IMR-90 (cell line): ENCODE data around the gene SPRR2A. TPM values are rescaled to one million over a fixed set of nuclear protein-coding genes. Genes with fewer than 3 reads are reported as not detected.

Source experiments
- ATAC-seq: fragments of 200-7000 bp; cut with Tn5 transposase; 2 replicates; pipeline ENCODE4 v1.9.1; 2020; ENCODE audit warnings: low read depth, mild to moderate bottlenecking, moderate library complexity
- BruUV-seq: library from RNA; stranded (reverse); fragments of 400-500 nt; replicated peaks from 2 replicates; lab custom pipeline; 2021; lab: Mats Ljungman, UMichigan
- CTCF ChIA-PET: fragments of 300-600 bp; formaldehyde crosslinking; extraction: SDS; loops from one replicate; lab custom pipeline; 2021; ENCODE audit warnings: antibody characterized with exemption; lab: Yijun Ruan, JAX
- POLR2A ChIA-PET: fragments of 300-600 bp; sonication (Branson Sonifier 250); formaldehyde crosslinking; loops from one replicate; lab custom pipeline; 2022; ENCODE audit warnings: antibody characterized with exemption; ENCODE audit not compliant: unreplicated experiment; lab: Charles Lee
- DNase-seq: peaks from one replicate; pipeline ENCODE4 v3.0.0; 2013
- H2AFZ ChIP-seq: replicated peaks from 2 replicates; pipeline ENCODE3; 2013; ENCODE audit warnings: low read length, mild to moderate bottlenecking; ENCODE audit not compliant: poor library complexity
- H2AK5ac ChIP-seq: 2 replicates; pipeline ENCODE4 v1.6.1; 2013; ENCODE audit warnings: low read depth, low read length, inconsistent platforms
- H2AK9ac ChIP-seq: replicated peaks from 2 replicates; pipeline ENCODE3; 2013; ENCODE audit warnings: mild to moderate bottlenecking, low read depth, low read length, moderate library complexity; ENCODE audit not compliant: poor library complexity
- H2BK120ac ChIP-seq: 2 replicates; pipeline ENCODE4 v1.6.1; 2013; ENCODE audit warnings: low read depth, low read length, inconsistent platforms
- H2BK15ac ChIP-seq: 3 replicates; pipeline ENCODE4 v1.6.1; 2013; ENCODE audit warnings: low read depth, low read length, inconsistent platforms
- H2BK20ac ChIP-seq: 2 replicates; pipeline ENCODE4 v1.6.1; 2013; ENCODE audit warnings: low read depth, mild to moderate bottlenecking, inconsistent platforms, low read length, moderate library complexity
- H2BK5ac ChIP-seq: 2 replicates; pipeline ENCODE4 v1.6.1; 2013; ENCODE audit warnings: mild to moderate bottlenecking, low read depth, low read length, inconsistent platforms; ENCODE audit not compliant: poor library complexity, severe bottlenecking
- H3K14ac ChIP-seq: replicated peaks from 2 replicates; pipeline ENCODE4 v1.6.1; 2013; ENCODE audit warnings: low read depth, low read length, inconsistent platforms
- H3K18ac ChIP-seq: 2 replicates; pipeline ENCODE4 v1.6.1; 2013; ENCODE audit warnings: low read depth, low read length, control low read depth
- H3K23ac ChIP-seq: 2 replicates; pipeline ENCODE4 v1.6.1; 2013; ENCODE audit warnings: low read depth, low read length, inconsistent platforms
- H3K27ac ChIP-seq: 2 replicates; pipeline ENCODE4 v1.5.1; 2013; ENCODE audit warnings: mild to moderate bottlenecking, control low read depth, low read length; ENCODE audit not compliant: insufficient read depth
- H3K27me3 ChIP-seq: 2 replicates; pipeline ENCODE4 v1.6.1; 2013; ENCODE audit warnings: low read length; ENCODE audit not compliant: control insufficient read depth, insufficient read depth
- H3K36me3 ChIP-seq: 2 replicates; pipeline ENCODE4 v1.6.1; 2013; ENCODE audit warnings: low read length, mixed read lengths; ENCODE audit not compliant: control insufficient read depth, insufficient read depth
- H3K4ac ChIP-seq: 2 replicates; pipeline ENCODE4 v1.6.1; 2013; ENCODE audit warnings: low read depth, low read length, inconsistent platforms
- H3K4me1 ChIP-seq: 2 replicates; pipeline ENCODE4 v1.6.1; 2013; ENCODE audit warnings: low read length, mixed read lengths; ENCODE audit not compliant: control insufficient read depth, insufficient read depth
- H3K4me2 ChIP-seq: 2 replicates; pipeline ENCODE4 v1.6.1; 2013; ENCODE audit warnings: low read depth, mild to moderate bottlenecking, control low read depth, low read length, moderate library complexity
- H3K4me3 ChIP-seq: 2 replicates; pipeline ENCODE4 v1.5.1; 2013; ENCODE audit warnings: low read depth, mild to moderate bottlenecking, control low read depth, low read length, moderate library complexity; ENCODE audit not compliant: insufficient read depth
- H3K56ac ChIP-seq: 2 replicates; pipeline ENCODE4 v1.6.1; 2013; ENCODE audit warnings: low read length, inconsistent platforms; ENCODE audit not compliant: insufficient read depth; ENCODE audit errors: extremely low read depth
- H3K79me1 ChIP-seq, 2 experiments: 2 replicates each; pipeline ENCODE4 v1.6.1; 2013; ENCODE audit warnings: low read length in 2 of 2, inconsistent platforms in 1 of 2, low read depth in 1 of 2
- H3K9ac ChIP-seq: 2 replicates; pipeline ENCODE4 v1.6.1; 2013; ENCODE audit warnings: low read depth, low read length, control low read depth
- H3K9me1 ChIP-seq: 2 replicates; pipeline ENCODE4 v1.6.1; 2013; ENCODE audit warnings: low read length, inconsistent platforms; ENCODE audit not compliant: insufficient read depth
- H3K9me3 ChIP-seq: 2 replicates; pipeline ENCODE4 v1.6.1; 2013; ENCODE audit warnings: low read length; ENCODE audit not compliant: control insufficient read depth, insufficient read depth
- H4K20me1 ChIP-seq: 2 replicates; pipeline ENCODE4 v1.6.1; 2013; ENCODE audit warnings: low read length, inconsistent platforms; ENCODE audit not compliant: insufficient read depth
- H4K5ac ChIP-seq: 2 replicates; pipeline ENCODE4 v1.6.1; 2013; ENCODE audit warnings: mild to moderate bottlenecking, low read depth, low read length, control low read depth
- H4K8ac ChIP-seq, 2 experiments: 2 replicates each; pipeline ENCODE4 v1.6.1; 2013; ENCODE audit warnings: low read depth in 2 of 2, low read length in 2 of 2, control low read depth in 1 of 2, inconsistent platforms in 1 of 2
- H4K91ac ChIP-seq: 2 replicates; pipeline ENCODE4 v1.6.1; 2013; ENCODE audit warnings: low read depth, low read length, inconsistent platforms; ENCODE audit not compliant: insufficient read depth
- CEBPB ChIP-seq: IDR thresholded peaks from 2 replicates; pipeline ENCODE4 v1.6.1; 2012; ENCODE audit warnings: low read depth, low read length, improper control_type of control experiment
- FOS ChIP-seq: fragments of 150-350 bp; IDR thresholded peaks from 2 replicates; pipeline ENCODE4 v1.6.1; 2016; ENCODE audit warnings: low read depth, low read length
- MXI1 ChIP-seq: IDR thresholded peaks from 2 replicates; pipeline ENCODE4 v1.6.1; 2012; ENCODE audit warnings: low read depth, mild to moderate bottlenecking, low read length, moderate library complexity, borderline replicate concordance
- NFE2L2 ChIP-seq: fragments of 150-350 bp; IDR thresholded peaks from 2 replicates; pipeline ENCODE4 v1.6.1; 2016; ENCODE audit warnings: low read depth, mild to moderate bottlenecking, low read length
- POLR2A ChIP-seq: IDR thresholded peaks from 2 replicates; pipeline ENCODE4 v1.6.1; 2012; ENCODE audit warnings: mild to moderate bottlenecking, low read depth, low read length
- RAD21 ChIP-seq: IDR thresholded peaks from 2 replicates; pipeline ENCODE4 v1.6.1; 2012; ENCODE audit warnings: low read length, improper control_type of control experiment
- RCOR1 ChIP-seq: IDR thresholded peaks from 2 replicates; pipeline ENCODE4 v1.6.1; 2012; ENCODE audit warnings: mild to moderate bottlenecking, low read length, improper control_type of control experiment; ENCODE audit not compliant: insufficient replicate concordance
- RFX5 ChIP-seq: IDR thresholded peaks from 2 replicates; pipeline ENCODE4 v1.8.0; 2012; ENCODE audit warnings: low read depth, mild to moderate bottlenecking, low read length, moderate library complexity
- SMC3 ChIP-seq: fragments of 150-350 bp; IDR thresholded peaks from 2 replicates; pipeline ENCODE4 v1.6.1; 2016; ENCODE audit warnings: low read depth, mild to moderate bottlenecking, antibody characterized with exemption, low read length, moderate library complexity
- dilution Hi-C: fragments of 300-500 bp; cut with HindIII; formaldehyde crosslinking; loops from one replicate; pipeline ENCODE4 v1.14.3; 2018; ENCODE audit warnings: low sequenced_read_pairs; ENCODE audit not compliant: unreplicated experiment
- in situ Hi-C: fragments of 300-500 bp; cut with MboI; formaldehyde crosslinking; loops from 3 replicates; pipeline ENCODE4 v1.14.3; 2019; ENCODE audit warnings: low sequenced_read_pairs, inconsistent platforms, mixed read lengths
- intact Hi-C: fragments of 100-400 bp; cut with micrococcal nuclease; formaldehyde crosslinking; loops from 2 replicates; pipeline ENCODE4 v1.10.0; 2022
- polyA plus RNA-seq, 3 experiments: library from polyadenylated mRNA; depleted of rRNA; stranded (reverse); fragments of >200 nt; gene quantifications; 2 replicates each; pipeline ENCODE4 v1.2.3, GENCODE V29; 2012; ENCODE audit warnings: low replicate concordance in 1 of 3
- total RNA-seq: library from RNA; depleted of rRNA; stranded (reverse); fragments of >200 nt; gene quantifications from 2 replicates; pipeline ENCODE4 v1.2.3, GENCODE V29; 2012
- TF ChIP-seq, protein P1 (sequence below): fragments of 150-350 bp; IDR thresholded peaks from 2 replicates; pipeline ENCODE4 v1.6.1; 2016; ENCODE audit warnings: low read depth, mild to moderate bottlenecking, low read length, moderate library complexity, borderline replicate concordance
- TF ChIP-seq, protein P2 (sequence below): fragments of 150-350 bp; IDR thresholded peaks from 2 replicates; pipeline ENCODE4 v1.6.1; 2017; ENCODE audit warnings: mild to moderate bottlenecking, antibody characterized with exemption, low read length, low read depth
- TF ChIP-seq, protein P3 (sequence below): conservative IDR thresholded peaks from 2 replicates; pipeline ENCODE4 v1.5.1; 2012; ENCODE audit warnings: mild to moderate bottlenecking, low read depth, low read length, improper control_type of control experiment

The SPRR2A gene
- total and polyA plus RNA-seq, 2 of the 4 experiments (the other 2 are of a cell fraction), result not detected

DNA sequence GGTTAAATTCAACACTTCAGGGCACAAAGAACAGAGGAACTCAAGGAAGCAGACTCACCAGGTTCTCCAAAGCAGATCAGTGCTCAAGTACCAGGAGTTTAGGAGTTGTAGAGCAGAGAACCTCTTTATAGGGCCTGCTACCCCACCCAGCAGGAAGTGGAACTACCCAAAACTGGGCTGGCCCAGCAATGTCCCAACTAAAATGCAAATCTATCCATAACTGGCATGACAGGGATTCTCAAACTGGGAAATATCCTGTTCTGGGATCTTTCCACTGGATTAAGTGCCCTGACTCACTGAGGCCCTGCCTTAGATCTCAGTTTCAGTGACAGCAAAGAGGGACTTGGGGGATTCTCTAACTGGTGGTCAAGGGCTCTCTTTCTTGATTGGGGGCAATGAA, 37.1 kb upstream of the SPRR2A start, which contains the start of gene SPRR2E:
SPRR2E (minus strand) TSS at position 101 of the 400 bp plus-strand sequence. CDS start 775 bp downstream, outside the sequence.
- in situ Hi-C loops (no loop called here), dilution Hi-C loops (no loop called here), intact Hi-C loops (no loop called here)
- Histone ChIP-seq H3K14ac (no peak within 1 kb of the TSS), H2BK20ac (no peak within 1 kb of the TSS), H3K56ac (no peak within 1 kb of the TSS), H3K27me3 (no peaks in the 10 kb centered on the region), H3K4me2 (no peak within 1 kb of the TSS), H3K9ac (no peak within 1 kb of the TSS), H3K4me3 (no peak within 1 kb of the TSS), H3K23ac (no peak within 1 kb of the TSS), H2AK5ac (no peak within 1 kb of the TSS), H3K9me3 (no peaks in the 10 kb centered on the region), H4K20me1 (no peaks in the 10 kb centered on the region), H3K4me1 (no peaks in the 10 kb centered on the region), H3K79me1 (no peaks in the 10 kb centered on the region), H2BK5ac (no peak within 1 kb of the TSS), H2BK120ac (no peak within 1 kb of the TSS), H4K91ac (no peak within 1 kb of the TSS), H2AK9ac (no peak within 1 kb of the TSS), H2BK15ac (no peak within 1 kb of the TSS), H3K4ac (no peak within 1 kb of the TSS), H4K8ac (no peak within 1 kb of the TSS), H4K5ac (no peak within 1 kb of the TSS), H3K27ac (no peak within 1 kb of the TSS), H3K18ac (no peak within 1 kb of the TSS), H2AFZ (no peak within 1 kb of the TSS), H3K9me1 (no peaks in the 10 kb centered on the region), H3K36me3 (no peaks in the 10 kb centered on the region)
- TF ChIP-seq RAD21, result no peak
- no peak for TF ChIP-seq CEBPB
- TF ChIP-seq NFE2L2, result no peak
- TF ChIP-seq, protein P1, sequence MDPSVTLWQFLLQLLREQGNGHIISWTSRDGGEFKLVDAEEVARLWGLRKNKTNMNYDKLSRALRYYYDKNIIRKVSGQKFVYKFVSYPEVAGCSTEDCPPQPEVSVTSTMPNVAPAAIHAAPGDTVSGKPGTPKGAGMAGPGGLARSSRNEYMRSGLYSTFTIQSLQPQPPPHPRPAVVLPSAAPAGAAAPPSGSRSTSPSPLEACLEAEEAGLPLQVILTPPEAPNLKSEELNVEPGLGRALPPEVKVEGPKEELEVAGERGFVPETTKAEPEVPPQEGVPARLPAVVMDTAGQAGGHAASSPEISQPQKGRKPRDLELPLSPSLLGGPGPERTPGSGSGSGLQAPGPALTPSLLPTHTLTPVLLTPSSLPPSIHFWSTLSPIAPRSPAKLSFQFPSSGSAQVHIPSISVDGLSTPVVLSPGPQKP, result no peak
- TF ChIP-seq SMC3, result no peak
- TF ChIP-seq FOS, result no peak
- TF ChIP-seq, protein P2, sequence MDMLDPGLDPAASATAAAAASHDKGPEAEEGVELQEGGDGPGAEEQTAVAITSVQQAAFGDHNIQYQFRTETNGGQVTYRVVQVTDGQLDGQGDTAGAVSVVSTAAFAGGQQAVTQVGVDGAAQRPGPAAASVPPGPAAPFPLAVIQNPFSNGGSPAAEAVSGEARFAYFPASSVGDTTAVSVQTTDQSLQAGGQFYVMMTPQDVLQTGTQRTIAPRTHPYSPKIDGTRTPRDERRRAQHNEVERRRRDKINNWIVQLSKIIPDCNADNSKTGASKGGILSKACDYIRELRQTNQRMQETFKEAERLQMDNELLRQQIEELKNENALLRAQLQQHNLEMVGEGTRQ, result no peak
- TF ChIP-seq, protein P3, sequence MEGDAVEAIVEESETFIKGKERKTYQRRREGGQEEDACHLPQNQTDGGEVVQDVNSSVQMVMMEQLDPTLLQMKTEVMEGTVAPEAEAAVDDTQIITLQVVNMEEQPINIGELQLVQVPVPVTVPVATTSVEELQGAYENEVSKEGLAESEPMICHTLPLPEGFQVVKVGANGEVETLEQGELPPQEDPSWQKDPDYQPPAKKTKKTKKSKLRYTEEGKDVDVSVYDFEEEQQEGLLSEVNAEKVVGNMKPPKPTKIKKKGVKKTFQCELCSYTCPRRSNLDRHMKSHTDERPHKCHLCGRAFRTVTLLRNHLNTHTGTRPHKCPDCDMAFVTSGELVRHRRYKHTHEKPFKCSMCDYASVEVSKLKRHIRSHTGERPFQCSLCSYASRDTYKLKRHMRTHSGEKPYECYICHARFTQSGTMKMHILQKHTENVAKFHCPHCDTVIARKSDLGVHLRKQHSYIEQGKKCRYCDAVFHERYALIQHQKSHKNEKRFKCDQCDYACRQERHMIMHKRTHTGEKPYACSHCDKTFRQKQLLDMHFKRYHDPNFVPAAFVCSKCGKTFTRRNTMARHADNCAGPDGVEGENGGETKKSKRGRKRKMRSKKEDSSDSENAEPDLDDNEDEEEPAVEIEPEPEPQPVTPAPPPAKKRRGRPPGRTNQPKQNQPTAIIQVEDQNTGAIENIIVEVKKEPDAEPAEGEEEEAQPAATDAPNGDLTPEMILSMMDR, result no peak
- no peak for TF ChIP-seq MXI1
- no peak for TF ChIP-seq POLR2A
- no peak for TF ChIP-seq RFX5
- TF ChIP-seq RCOR1, result no peak
- POLR2A ChIA-PET, result no interaction called here
- no peak for ATAC-seq
- DNase-seq, result no peak
- CTCF ChIA-PET, result no interaction called here
- BruUV-seq, result no TSS peak
